Activated naive CD8-positive, alpha-beta T cell treated with anti-CD3 and anti-CD28 coated beads for 36 hours (primary cell): ENCODE measurements around the gene MIPEP. TPM values are rescaled to one million over a fixed set of nuclear protein-coding genes. Genes with fewer than 3 reads are reported as not detected.
A peak's percentile ranks its signal among the peaks of the same experiment; 100 is the strongest.
"Not testable (repeated sequence)": the region's sequence is repeated elsewhere in the genome, so short reads cannot be mapped to it uniquely, and the experiment has no call there.

ENCODE experiments used
- DNase-seq: peaks from one replicate; pipeline ENCODE4 v3.0.0; 2021
- H3K27ac Mint-ChIP-seq: one replicate; pipeline ENCODE4 v1.8.0; 2022; ENCODE audit warnings: mild to moderate bottlenecking, moderate library complexity, mixed read lengths
- H3K27me3 Mint-ChIP-seq: one replicate; pipeline ENCODE4 v1.8.0; 2022; ENCODE audit warnings: mild to moderate bottlenecking, mixed read lengths
- H3K36me3 Mint-ChIP-seq: one replicate; pipeline ENCODE4 v1.8.0; 2021; ENCODE audit warnings: mild to moderate bottlenecking, mixed read lengths
- H3K4me1 Mint-ChIP-seq: one replicate; pipeline ENCODE4 v1.8.0; 2021; ENCODE audit warnings: mixed read lengths
- H3K4me3 Mint-ChIP-seq: one replicate; pipeline ENCODE4 v1.8.0; 2022; ENCODE audit warnings: mild to moderate bottlenecking, moderate library complexity, mixed read lengths
- H3K9me3 Mint-ChIP-seq: one replicate; pipeline ENCODE4 v1.8.0; 2022; ENCODE audit warnings: mixed read lengths
- total RNA-seq, 2 experiments: library from RNA; stranded (reverse); gene quantifications; one replicate each; pipeline ENCODE4 v1.2.3, GENCODE V29; 2021

Gene MIPEP
- total RNA-seq, 2 experiments from 2014 or later = 21.3 to 24.0 TPM

DNA sequence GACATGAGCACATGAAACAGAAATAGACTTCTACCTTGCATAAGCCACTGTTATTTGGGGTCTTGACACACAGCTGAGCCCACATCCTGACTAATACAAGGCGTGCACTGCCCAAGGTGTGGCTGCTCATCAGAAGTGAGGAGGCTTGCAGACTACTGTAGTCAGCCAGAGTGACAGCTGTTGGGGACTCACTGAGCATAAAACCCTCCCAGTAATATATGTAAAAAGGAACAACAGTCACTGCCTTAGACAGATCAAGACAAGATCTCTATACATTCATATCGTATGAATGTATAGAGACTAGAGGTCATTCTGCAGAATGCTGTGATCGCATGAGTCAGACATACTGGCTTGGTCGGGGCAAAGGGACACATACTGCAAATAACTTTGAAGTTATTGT is 12.2 kb upstream of the MIPEP start:
- peaks cover 36% of the 10 kb centered on the region for H3K27me3 Mint-ChIP-seq
- peaks cover 3% of the 10 kb centered on the region for H3K4me1 Mint-ChIP-seq
- H3K4me3 Mint-ChIP-seq = no peak overlapping the region
- no peak overlapping the region for H3K27ac Mint-ChIP-seq
- DNase-seq = no peak
- H3K36me3 Mint-ChIP-seq = no peaks in the 10 kb centered on the region
- no peaks in the 10 kb centered on the region for H3K9me3 Mint-ChIP-seq

DNA sequence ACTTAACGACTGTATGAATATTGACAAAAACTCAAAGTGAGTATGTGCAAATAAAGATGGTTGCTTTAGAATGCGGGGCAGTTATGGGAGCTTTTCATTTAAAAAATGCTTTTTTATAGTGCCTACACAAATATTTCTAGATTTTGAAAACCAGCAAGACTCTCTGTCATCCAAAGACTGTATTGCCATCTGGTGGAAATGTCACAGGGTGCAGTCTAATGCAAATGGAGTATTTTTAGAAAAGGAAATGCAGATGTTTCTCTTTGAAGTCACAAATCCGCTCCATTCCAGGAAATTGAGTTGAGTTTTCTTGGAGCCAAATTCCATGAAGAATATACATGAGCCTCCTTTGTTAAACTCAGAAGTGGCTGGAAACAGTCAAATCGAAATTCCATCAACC is 10.4 kb upstream of the MIPEP start:
- Mint-ChIP-seq H3K4me1 (peaks cover 3% of the 10 kb centered on the region), H3K27me3 (peaks cover 29% of the 10 kb centered on the region), H3K36me3 (no peaks in the 10 kb centered on the region), H3K9me3 (no peaks in the 10 kb centered on the region), H3K4me3 (no peak overlapping the region), H3K27ac (no peak overlapping the region)
- no peak for DNase-seq

GRCh38 chr13:23898101-23898500 is 8.9 kb upstream of the MIPEP start:
- peaks cover 3% of the 10 kb centered on the region for H3K4me1 Mint-ChIP-seq
- H3K4me3 Mint-ChIP-seq = no peak overlapping the region
- no peaks in the 10 kb centered on the region for H3K36me3 Mint-ChIP-seq
- peaks cover 16% of the 10 kb centered on the region for H3K27me3 Mint-ChIP-seq
- H3K27ac Mint-ChIP-seq = no peak overlapping the region
- no peaks in the 10 kb centered on the region for H3K9me3 Mint-ChIP-seq
- DNase-seq = no peak

- DNase-seq, H3K36me3 Mint-ChIP-seq, H3K9me3 Mint-ChIP-seq, H3K4me1 Mint-ChIP-seq, H3K27me3 Mint-ChIP-seq, H3K27ac Mint-ChIP-seq, H3K4me3 Mint-ChIP-seq: not testable (repeated sequence)
Measured at GRCh38 chr13:23897452-23897919, 8.3 kb upstream of the MIPEP start, which contains the start of gene C1QTNF9B. Gene C1QTNF9B, minus strand, starts transcription at chr13:23897502.

DNA sequence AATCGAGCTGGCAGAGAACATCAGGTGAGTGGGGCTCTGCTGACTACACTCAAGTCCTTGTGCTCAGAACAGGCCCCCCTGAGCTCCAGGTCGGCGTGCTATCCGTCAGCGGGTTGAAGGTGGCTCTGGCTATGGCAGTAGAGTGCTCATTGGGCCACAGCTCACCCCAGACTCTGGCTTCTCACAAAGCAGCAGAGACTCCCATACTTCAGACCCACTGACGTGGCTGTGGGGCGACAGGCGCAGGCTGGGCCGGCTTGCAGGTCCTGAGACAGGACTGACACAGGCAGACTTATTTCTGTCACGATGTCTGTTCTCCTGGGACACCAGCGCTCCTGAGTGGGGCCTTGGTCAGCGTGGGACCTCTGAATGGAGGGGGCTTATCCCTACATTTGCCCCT is 5.5 kb upstream of the MIPEP start:
- H3K36me3 Mint-ChIP-seq, H3K9me3 Mint-ChIP-seq, H3K27ac Mint-ChIP-seq, H3K4me1 Mint-ChIP-seq, H3K4me3 Mint-ChIP-seq, DNase-seq, H3K27me3 Mint-ChIP-seq: not testable (repeated sequence)

- not testable (repeated sequence) for H3K9me3 Mint-ChIP-seq, H3K4me1 Mint-ChIP-seq, DNase-seq, H3K4me3 Mint-ChIP-seq, H3K36me3 Mint-ChIP-seq, H3K27ac Mint-ChIP-seq, H3K27me3 Mint-ChIP-seq
Measured at GRCh38 chr13:23893791-23894190, 4.6 kb upstream of the MIPEP start.

DNA sequence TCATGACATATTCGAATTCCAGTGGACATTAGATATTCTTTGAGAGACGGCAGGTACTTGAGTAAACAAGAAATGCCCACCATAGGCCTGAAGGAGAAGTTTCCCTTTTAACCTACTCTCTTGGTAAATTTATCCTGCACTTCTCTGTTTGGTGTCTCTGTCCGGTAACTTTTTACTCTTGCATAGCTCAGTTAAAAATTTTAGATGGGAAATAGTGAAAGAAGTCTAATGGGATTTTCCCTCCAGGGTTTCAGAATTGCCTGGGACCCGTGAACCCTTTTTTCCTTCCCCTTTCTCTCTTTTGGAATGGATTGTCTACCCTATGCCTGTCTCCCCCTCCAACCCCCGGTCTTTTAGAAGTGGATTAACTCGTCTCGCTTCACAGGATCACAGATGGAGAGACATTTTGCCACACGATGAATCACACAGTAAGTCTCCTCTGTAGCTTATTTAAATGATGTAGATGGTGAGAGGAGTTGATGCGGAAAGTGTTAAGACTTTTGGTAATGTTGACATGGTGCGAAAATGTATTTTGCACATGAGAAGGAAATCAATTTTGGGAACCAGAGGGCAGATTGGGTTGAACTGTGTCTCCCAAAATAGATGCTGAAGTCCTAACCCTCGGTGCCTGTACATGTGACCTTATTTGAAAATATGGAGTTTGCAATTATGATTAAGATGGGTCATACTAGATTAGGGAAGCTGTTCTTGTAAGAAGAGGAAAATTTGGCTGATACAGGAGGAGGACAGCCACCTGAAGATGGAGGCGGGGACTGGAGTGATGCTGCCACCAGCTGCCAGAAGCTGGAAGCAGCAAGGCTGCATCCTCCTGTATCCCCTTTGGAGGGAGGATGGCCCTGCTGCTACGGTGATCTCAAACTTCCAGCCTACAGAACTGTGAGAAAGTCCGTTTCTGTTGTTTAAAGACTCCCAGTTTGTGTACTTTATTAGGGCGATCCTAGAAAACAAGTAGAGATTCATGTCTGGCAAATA is 711 bp upstream of the MIPEP start:
- Mint-ChIP-seq H3K4me1 (peaks cover 18% of the 10 kb centered on the region), H3K36me3 (peaks cover 4% of the 10 kb centered on the region), H3K27me3 (no peaks in the 10 kb centered on the region), H3K9me3 (no peaks in the 10 kb centered on the region), H3K4me3 (peak overlapping the region; percentile 86), H3K27ac (peak overlapping the region; percentile 79)
- DNase-seq = no peak

- not testable (repeated sequence) for DNase-seq, H3K9me3 Mint-ChIP-seq, H3K27me3 Mint-ChIP-seq, H3K4me3 Mint-ChIP-seq, H3K27ac Mint-ChIP-seq
- Mint-ChIP-seq H3K36me3 (peaks cover 20% of the 10 kb centered on the region), H3K4me1 (peaks cover 14% of the 10 kb centered on the region)
Measured at GRCh38 chr13:23884361-23884760, 4.8 kb downstream of the MIPEP start.

DNA sequence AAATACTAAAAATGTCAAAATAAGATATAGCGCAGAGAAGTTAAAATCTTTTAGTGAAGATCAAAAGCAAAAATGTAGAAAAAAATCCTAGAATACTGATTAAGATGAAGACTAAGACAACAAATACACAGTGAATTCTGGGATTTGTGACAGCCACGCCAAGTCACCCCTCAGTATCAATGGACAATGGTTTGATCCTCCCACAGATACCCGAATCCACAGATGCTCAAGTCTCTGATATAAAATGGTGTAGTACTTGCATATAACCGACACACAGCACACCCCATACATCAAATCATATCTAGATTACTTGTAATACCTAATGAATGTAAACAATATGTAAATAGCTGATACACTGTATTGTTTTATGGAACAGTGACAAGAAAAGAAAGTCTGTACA is 5.9 kb downstream of the MIPEP start:
- Mint-ChIP-seq H3K27me3 (no peaks in the 10 kb centered on the region), H3K4me1 (peaks cover 12% of the 10 kb centered on the region), H3K9me3 (no peaks in the 10 kb centered on the region), H3K36me3 (peaks cover 23% of the 10 kb centered on the region), H3K27ac (no peak overlapping the region), H3K4me3 (no peak overlapping the region)
- no peak for DNase-seq

DNA sequence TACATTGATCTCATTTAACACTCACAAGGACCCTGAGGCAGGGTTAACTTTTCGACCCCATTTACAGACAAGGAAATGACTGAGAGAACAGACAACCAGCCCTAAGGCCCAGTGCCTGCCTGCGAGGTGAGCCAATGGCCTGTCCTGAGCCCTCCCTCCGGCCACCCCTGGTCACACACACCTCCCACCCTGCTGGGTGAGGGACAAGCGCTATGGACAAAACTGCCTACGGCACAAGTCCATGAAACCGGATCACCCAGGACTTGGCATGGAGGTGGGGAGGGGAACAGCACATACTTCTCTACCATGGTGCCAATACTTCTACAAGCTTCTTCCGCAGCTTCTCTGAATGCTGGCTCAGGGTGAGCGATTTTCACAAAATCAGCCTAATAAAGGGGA is 7.8 kb downstream of the MIPEP start:
- not testable (repeated sequence) for H3K27me3 Mint-ChIP-seq, H3K4me1 Mint-ChIP-seq, H3K4me3 Mint-ChIP-seq, DNase-seq, H3K27ac Mint-ChIP-seq, H3K9me3 Mint-ChIP-seq
- peaks cover 22% of the 10 kb centered on the region for H3K36me3 Mint-ChIP-seq

DNA sequence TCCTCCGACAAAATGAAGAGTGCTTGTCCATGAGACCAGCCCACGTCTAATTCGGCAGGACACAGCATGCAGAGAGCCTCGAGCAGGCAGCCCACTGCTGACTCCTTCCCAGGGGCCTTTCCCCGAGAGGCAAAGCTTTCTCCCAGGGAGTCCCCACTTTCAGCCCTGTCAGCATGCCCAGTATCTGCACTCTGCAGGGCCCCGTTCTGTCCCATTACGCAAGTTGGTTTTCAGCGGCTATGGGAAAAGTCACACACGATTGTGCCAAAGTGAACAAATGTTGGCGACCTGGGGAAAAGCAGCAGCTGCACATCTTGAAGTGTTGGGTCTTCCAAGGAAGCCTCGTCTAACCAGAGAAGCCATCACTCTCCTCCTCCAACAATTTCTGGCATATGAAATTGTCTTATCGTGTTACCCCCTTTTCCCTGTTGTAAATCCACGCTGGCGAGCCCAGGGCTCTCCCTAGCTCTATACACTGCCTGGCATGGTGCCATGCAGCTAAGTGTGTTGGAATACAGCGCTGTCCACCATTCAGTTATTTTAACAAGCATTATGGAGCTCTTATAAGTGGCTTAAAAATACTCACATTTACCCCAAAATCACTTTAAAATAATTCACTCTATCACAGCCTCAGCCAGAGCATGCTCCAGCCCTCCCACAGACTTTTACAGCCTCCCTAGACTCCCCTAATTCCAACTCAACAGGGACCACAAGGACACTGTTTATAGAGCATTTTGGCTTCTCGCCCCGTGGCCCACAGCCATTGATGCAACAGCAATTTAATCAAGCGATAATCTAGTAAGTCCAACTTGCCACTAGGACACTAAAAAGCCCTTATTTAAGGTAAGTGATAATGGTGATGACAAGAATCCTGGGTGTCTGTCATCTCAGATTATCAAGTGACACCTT is 8.5 kb downstream of the MIPEP start:
- H3K27ac Mint-ChIP-seq, DNase-seq, H3K4me1 Mint-ChIP-seq, H3K9me3 Mint-ChIP-seq, H3K4me3 Mint-ChIP-seq, H3K27me3 Mint-ChIP-seq: not testable (repeated sequence)
- peaks cover 22% of the 10 kb centered on the region for H3K36me3 Mint-ChIP-seq

- no peaks in the 10 kb centered on the region for H3K4me1 Mint-ChIP-seq
- H3K9me3 Mint-ChIP-seq = no peaks in the 10 kb centered on the region
- peaks cover 11% of the 10 kb centered on the region for H3K36me3 Mint-ChIP-seq
- H3K27me3 Mint-ChIP-seq = no peaks in the 10 kb centered on the region
- H3K4me3 Mint-ChIP-seq = no peak overlapping the region
- no peak overlapping the region for H3K27ac Mint-ChIP-seq
- DNase-seq = no peak
Measured at GRCh38 chr13:23877286-23877685, 11.9 kb downstream of the MIPEP start.

DNA sequence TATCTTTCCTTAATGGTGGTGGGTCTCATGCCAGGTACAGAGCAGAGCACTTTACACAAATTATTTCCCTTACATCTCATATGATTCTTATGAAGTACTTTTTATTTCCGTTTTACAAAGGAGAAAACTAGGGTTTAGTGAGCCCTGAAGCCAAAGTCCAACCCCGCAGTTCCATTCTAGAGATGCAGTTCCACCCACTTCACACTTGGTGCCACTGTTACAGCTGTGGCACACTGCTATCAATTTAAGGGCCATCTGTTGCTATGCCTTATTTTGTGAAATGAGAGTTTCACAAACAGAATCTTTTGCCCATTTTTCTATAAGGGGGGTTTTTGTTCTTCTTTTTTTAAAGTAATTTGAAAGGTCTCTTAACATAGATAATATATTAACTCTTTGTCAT is 12.9 kb downstream of the MIPEP start:
- H3K27me3 Mint-ChIP-seq = no peaks in the 10 kb centered on the region
- H3K36me3 Mint-ChIP-seq = peaks cover 8% of the 10 kb centered on the region
- H3K27ac Mint-ChIP-seq = no peak overlapping the region
- H3K4me3 Mint-ChIP-seq = no peak overlapping the region
- H3K4me1 Mint-ChIP-seq = no peaks in the 10 kb centered on the region
- H3K9me3 Mint-ChIP-seq = no peaks in the 10 kb centered on the region
- no peak for DNase-seq

DNA sequence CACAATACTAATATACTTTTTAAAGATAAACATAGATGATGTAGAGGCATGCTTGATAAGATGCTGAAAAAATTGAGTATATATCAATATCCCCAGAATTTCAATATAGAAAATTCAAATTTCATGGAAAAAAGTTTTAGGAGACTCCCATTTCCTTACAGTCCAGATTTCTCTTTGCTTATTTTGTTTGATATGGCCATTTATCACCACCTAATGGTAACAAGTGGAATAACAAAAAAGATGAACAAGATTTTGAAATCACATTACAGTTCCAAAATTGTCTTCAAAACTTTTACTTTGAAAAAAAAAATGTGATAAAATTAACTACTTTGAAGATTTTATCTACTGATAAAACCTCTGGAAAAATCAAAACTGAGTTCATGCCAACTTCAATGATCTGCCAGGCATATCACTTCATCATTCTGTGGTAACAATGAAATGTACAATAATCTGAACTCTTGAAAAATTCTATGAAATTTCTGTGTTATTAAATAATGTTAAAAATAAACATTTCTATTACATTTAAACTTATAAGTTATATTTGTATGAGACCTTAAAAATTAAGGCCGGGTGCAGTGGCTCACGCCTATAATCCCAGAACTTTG is 17.5 kb downstream of the MIPEP start:
- no peak for DNase-seq
- Mint-ChIP-seq H3K36me3 (no peaks in the 10 kb centered on the region), H3K4me3 (no peak overlapping the region)

More for the DNA sequence above, 17.5 kb downstream of the MIPEP start:
- no peaks in the 10 kb centered on the region for H3K9me3 Mint-ChIP-seq
- H3K4me1 Mint-ChIP-seq = no peaks in the 10 kb centered on the region
- no peaks in the 10 kb centered on the region for H3K27me3 Mint-ChIP-seq
- H3K27ac Mint-ChIP-seq = no peak overlapping the region
